Bronchial epithelial cell (primary cell): Measurements from ENCODE around the gene GHRL. TPM values are rescaled to one million over a fixed set of nuclear protein-coding genes. Genes with fewer than 3 reads are reported as not detected.

Experiments used
- DNase-seq: peaks from one replicate; pipeline ENCODE4 v3.0.0-alpha.2; 2010; ENCODE audit warnings: low read depth
- FAIRE-seq: peaks from 2 replicates; lab custom pipeline; 2011; peaks lifted over from hg19 to GRCh38; lab: Jason Lieb, UNC
- H3K27me3 ChIP-seq: 2 replicates; pipeline ENCODE4 v1.5.1; 2011; ENCODE audit warnings: low read length; ENCODE audit not compliant: control insufficient read depth, insufficient read depth
- H3K36me3 ChIP-seq: 2 replicates; pipeline ENCODE4 v1.5.1; 2011; ENCODE audit warnings: low read length; ENCODE audit not compliant: control insufficient read depth, insufficient read depth
- H3K4me3 ChIP-seq: 2 replicates; pipeline ENCODE4 v1.5.1; 2011; ENCODE audit warnings: mild to moderate bottlenecking, low read depth, low read length, control low read depth
- total RNA-seq: library from RNA; depleted of rRNA; stranded (reverse); fragments of >200 nt; gene quantifications from 2 replicates; pipeline ENCODE4 v1.2.1, GENCODE V29; 2014
- TF ChIP-seq, protein P1 (sequence below): IDR thresholded peaks from 2 replicates; pipeline ENCODE4 v1.5.1; 2011; ENCODE audit warnings: mild to moderate bottlenecking, moderate library complexity, low read length, control low read depth, inconsistent platforms; ENCODE audit not compliant: insufficient read depth, severe bottlenecking

The GHRL gene
- total RNA-seq, 1 donor from 2014 or later, result not detected

DNA sequence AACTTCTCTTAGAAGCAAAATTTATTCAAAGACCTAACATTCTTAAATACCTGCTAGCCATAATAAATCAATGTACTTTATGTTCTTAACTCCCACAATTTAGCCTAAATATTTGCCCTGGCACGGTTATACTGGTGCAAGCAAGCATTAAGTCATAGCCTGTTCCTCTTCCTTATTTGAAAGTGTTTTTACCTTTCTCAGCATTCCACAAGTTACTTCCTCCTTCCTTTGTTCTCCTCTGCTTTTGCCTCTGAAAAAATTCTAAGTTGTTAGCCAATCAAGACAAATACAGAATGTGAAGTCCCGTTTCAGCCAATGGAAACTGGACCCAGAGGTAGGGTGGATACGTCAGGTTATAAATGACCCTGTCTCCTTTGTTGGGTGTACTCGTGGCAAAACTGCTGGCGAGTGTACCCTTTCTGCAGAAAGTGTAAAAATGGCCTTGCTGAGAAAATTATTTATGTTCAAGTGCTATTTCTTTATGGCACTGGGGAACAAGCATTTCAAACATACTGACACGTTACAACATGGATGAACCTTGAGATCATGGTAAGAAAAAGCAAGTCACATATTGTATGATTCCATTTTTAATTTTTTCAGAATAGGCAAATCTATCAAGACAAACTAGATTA lies 47.5 kb downstream of the GHRL start:
- Histone ChIP-seq H3K36me3 (no peaks in the 10 kb centered on the region), H3K27me3 (no peaks in the 10 kb centered on the region), H3K4me3 (no peak overlapping the region)
- TF ChIP-seq, protein P1, sequence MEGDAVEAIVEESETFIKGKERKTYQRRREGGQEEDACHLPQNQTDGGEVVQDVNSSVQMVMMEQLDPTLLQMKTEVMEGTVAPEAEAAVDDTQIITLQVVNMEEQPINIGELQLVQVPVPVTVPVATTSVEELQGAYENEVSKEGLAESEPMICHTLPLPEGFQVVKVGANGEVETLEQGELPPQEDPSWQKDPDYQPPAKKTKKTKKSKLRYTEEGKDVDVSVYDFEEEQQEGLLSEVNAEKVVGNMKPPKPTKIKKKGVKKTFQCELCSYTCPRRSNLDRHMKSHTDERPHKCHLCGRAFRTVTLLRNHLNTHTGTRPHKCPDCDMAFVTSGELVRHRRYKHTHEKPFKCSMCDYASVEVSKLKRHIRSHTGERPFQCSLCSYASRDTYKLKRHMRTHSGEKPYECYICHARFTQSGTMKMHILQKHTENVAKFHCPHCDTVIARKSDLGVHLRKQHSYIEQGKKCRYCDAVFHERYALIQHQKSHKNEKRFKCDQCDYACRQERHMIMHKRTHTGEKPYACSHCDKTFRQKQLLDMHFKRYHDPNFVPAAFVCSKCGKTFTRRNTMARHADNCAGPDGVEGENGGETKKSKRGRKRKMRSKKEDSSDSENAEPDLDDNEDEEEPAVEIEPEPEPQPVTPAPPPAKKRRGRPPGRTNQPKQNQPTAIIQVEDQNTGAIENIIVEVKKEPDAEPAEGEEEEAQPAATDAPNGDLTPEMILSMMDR, result no peak
- FAIRE-seq, result no peak
- DNase-seq, result no peak

DNA sequence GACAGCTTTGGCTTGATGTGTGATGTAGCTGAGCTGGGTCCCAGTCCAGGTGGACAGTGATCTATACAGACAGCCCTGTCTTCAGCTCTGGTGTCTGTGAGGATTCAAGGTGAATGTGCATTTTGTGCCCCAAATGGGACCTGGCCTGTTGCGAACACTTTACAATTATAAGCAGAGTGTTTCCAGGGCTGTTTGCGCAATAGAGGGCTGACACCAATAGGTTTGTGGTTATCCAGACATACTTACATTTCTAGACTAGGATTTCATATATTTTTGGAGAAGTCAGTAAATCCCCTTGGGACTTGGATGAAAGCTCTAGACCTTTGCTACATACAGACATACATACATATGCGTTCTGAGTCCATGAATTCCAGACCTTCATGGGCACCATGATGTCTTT lies 48.7 kb downstream of the GHRL start:
- TF ChIP-seq, protein P1, result no peak
- no peak for FAIRE-seq
- no peak overlapping the region for H3K4me3 ChIP-seq

DNA sequence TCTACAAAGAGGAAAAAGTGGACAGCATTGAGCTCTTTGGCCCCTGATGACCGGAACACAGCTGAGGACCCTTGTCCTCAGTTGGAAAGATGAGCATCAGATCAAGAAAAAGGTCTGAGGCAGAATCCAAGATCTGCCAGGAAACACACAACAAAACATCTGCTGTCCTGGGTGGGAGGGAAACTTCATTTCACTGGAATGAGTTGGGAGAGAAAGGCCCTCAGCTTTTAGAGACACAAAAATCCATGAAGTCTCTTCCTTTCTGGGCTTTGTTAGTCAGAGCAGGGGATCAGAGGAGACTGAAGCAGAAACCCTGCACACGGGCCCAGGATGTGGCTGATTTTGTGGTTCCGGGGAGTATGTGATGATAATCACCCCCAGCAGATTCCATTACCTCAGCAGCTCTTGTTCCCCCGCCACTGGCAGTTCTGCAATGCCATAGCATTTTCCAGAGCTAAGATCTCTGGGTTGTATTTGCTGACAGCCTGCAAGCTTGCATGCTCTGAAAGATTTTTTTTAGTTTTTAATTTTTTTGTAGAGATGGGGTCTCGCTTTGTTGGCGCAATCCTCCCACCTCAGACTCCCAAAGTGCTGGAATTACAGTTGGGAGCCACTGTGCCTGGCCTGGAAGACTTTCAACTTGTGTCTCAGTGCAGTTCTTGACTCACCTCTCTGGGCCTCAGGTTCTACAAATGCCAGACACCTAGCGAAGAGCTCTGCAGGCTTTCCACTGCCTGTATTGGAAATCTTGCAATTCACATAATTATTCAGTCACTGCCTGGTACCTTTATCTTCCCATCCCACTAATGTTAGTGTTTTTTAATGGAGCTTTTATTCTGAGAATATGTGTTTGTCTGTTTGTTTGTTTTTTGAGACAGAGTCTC lies 50.3 kb downstream of the GHRL start:
- FAIRE-seq (no peak), DNase-seq (no peak)
- Histone ChIP-seq H3K27me3 (no peaks in the 10 kb centered on the region), H3K4me3 (no peak overlapping the region), H3K36me3 (no peaks in the 10 kb centered on the region)
- TF ChIP-seq, protein P1, result no peak

More for the DNA sequence above, 48.7 kb downstream of the GHRL start:
- DNase-seq, result no peak
- no peaks in the 10 kb centered on the region for H3K36me3 ChIP-seq
- no peaks in the 10 kb centered on the region for H3K27me3 ChIP-seq

DNA sequence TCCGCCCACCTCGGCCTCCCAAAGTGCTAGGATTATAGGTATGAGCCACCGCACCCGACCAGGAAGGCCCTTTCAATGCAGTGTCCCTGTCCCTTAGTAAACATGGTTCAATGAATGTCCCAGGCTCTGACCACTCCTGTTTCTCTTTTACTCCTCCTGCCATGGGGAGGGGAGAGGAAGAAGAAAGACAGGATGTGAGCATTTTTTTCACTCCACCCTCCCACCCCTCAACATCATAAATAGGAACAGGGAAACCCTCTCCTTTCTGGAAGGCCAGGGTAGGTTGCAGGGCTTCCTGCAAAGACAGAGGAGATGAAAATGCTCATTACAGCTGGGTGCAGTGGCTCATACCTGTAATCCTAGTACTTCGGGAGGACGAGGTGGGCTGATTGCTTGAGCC lies 51.9 kb downstream of the GHRL start:
- FAIRE-seq, result no peak
- TF ChIP-seq, protein P1, result no peak

DNA sequence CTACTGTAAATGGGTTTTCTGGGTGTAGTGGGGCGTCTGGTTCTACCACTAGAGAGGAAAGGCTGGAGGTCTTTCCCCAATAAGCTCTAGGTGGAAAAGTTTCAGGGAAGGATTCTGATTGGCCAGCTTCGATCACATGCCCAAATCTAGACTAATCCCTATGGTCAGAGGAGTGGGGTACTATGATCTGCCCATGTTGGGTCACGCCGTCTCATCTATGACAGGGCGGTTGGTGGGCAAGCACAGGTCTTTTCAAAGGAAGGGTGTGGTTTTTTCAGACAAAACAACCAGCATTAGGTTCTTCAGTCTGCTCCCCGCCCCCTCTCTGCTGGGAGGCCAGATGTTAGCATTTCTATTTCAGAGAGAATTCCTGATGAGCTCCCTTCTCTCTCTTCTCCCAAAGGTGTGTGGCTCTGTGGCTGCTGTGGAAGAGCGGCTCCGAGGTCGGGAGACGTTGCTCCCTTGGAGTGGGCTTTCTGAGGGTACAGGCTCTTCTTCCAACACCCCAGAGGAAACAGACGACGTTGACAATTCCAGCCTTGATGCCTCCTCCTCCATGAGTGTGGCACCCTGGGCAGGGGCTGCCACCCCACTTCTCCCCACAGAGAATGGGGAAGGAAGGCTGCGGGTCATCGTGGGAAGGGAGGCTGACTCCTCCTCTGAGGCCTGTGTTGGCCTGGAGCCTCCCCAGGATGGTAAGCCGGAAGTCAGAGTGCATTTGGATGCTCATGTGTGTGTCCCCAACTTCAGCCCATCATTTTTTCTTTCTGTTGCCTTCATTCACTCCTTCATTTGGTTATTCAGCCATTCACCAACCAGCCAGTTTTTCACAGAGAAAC lies 54.2 kb downstream of the GHRL start:
- FAIRE-seq (no peak), DNase-seq (no peak)
- Histone ChIP-seq H3K27me3 (no peaks in the 10 kb centered on the region), H3K36me3 (peaks cover 1% of the 10 kb centered on the region), H3K4me3 (no peak overlapping the region)
- TF ChIP-seq, protein P1, result no peak

More for the DNA sequence above, 51.9 kb downstream of the GHRL start:
- H3K36me3 ChIP-seq, result no peaks in the 10 kb centered on the region
- no peak for DNase-seq
- no peak overlapping the region for H3K4me3 ChIP-seq
- no peaks in the 10 kb centered on the region for H3K27me3 ChIP-seq

Other genes starting within 250 kb of the GHRL start
- gene FANCD2OS, start 184.7 kb downstream of the GHRL start, total RNA-seq, result not detected in 2 replicates
- gene BRK1, start 177.3 kb downstream of the GHRL start, total RNA-seq, result 72.1 and 106 TPM in 2 replicates
- 47.0 and 47.4 TPM in 2 replicates for gene VHL, start 151.2 kb downstream of the GHRL start, total RNA-seq
- gene IRAK2, start 128.0 kb downstream of the GHRL start, total RNA-seq, result 4.7 and 5.5 TPM in 2 replicates
- 7.9 and 8.2 TPM in 2 replicates for gene TATDN2, start 44.5 kb downstream of the GHRL start, total RNA-seq
- 177 and 188 TPM in 2 replicates for gene SEC13, start 28.2 kb upstream of the GHRL start, total RNA-seq
- gene ATP2B2, start 212.6 kb upstream of the GHRL start, total RNA-seq, result not detected in 2 replicates